Small intestine (tissue), 7 donors: ENCODE results near the gene SH3BP5L. TPM values are rescaled to one million over a fixed set of nuclear protein-coding genes. Genes with fewer than 3 reads are reported as not detected.
A peak's percentile ranks its signal among the peaks of the same experiment; 100 is the strongest.

Experiments
- DNase-seq, 2 donors: peaks; one replicate each; pipeline versions ENCODE4 v3.0.0 to v3.0.0-alpha.2; 2013
- FAIRE-seq: peaks from 2 replicates; lab custom pipeline; 2012; peaks lifted over from hg19 to GRCh38; lab: Jason Lieb, UNC
- H3K27ac ChIP-seq, 3 donors: one replicate each; pipeline ENCODE4 v1.5.1; 2013; ENCODE audit warnings: low read length in 2 of 3, mild to moderate bottlenecking in 2 of 3, control low read depth in 1 of 3, inconsistent platforms in 1 of 3, low read depth in 1 of 3, moderate library complexity in 1 of 3
- H3K27me3 ChIP-seq, 3 donors: one replicate each; pipeline ENCODE4 v1.6.1; 2013; ENCODE audit warnings: low read length in 3 of 3, inconsistent platforms in 1 of 3; ENCODE audit not compliant: control insufficient read depth in 3 of 3, insufficient read depth in 3 of 3
- H3K36me3 ChIP-seq, 3 donors: one replicate each; pipeline ENCODE4 v1.6.1; 2013; ENCODE audit warnings: low read length in 3 of 3, inconsistent platforms in 1 of 3, low read depth in 1 of 3, mild to moderate bottlenecking in 1 of 3, moderate library complexity in 1 of 3; ENCODE audit not compliant: control insufficient read depth in 3 of 3, insufficient read depth in 2 of 3
- H3K4me1 ChIP-seq, 3 donors: one replicate each; pipeline ENCODE4 v1.6.1; 2013; ENCODE audit warnings: low read length in 2 of 3, inconsistent platforms in 1 of 3, low read depth in 1 of 3, mild to moderate bottlenecking in 1 of 3, moderate library complexity in 1 of 3; ENCODE audit not compliant: control insufficient read depth in 3 of 3, insufficient read depth in 2 of 3
- H3K4me3 ChIP-seq, 3 donors: one replicate each; pipeline ENCODE4 v1.5.1; 2013; ENCODE audit warnings: low read length in 3 of 3, control low read depth in 1 of 3, inconsistent platforms in 1 of 3, low read depth in 1 of 3, mild to moderate bottlenecking in 1 of 3, moderate library complexity in 1 of 3
- H3K9me3 ChIP-seq, 2 donors: one replicate each; pipeline ENCODE4 v1.6.1; 2013; ENCODE audit warnings: low read depth in 1 of 2, low read length in 1 of 2; ENCODE audit not compliant: control insufficient read depth in 2 of 2, insufficient read depth in 1 of 2
- WGBS, 3 donors: extraction: QIAGEN DNeasy Blood & Tissue Kit; methylation state at CpG; one replicate each; pipeline ENCODE4 v1.1.7; 2013; 5-methylcytosine and 5-hydroxymethylcytosine counted together
- polyA plus RNA-seq, 4 donors: library from polyadenylated mRNA; stranded (reverse) in 3 of 4; unstranded in 1 of 4; fragments of 200-250 nt in 3 of 4; fragments of 120-200 nt in 1 of 4; gene quantifications; one replicate each; pipeline versions ENCODE4 v1.2.1 to v1.2.3, GENCODE V29; 2013
- donor health status: healthy with polysubstance abuse.
- donor health status: control.
- donor health status: control.
- donor health status: Bipolar disorder and iron deficiency.
- donor health status: healthy.

The SH3BP5L gene
- polyA plus RNA-seq, 4 donors, result 19.1 to 38.0 (median 28.9) TPM

DNA sequence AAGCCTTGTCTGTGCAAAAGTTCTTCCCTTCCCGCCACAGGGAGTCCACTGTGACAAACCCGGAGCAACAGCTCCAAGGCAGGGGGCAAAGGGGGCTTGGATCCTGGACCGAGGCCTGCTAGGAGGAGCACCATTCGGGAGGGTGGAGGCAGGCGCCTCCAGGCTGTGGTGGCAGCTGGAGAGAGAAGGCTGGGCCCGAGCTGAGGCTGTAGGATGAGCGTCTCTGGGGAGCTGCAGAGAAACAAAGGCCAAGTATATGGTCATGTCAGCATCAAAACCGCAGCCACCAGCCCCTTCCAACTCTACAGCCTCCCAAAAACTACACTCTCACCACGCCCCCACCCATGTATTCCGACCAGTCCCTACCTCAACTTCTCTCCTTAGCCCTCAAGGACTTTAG, 579 bp downstream of the SH3BP5L start:
- DNase-seq (no peak), FAIRE-seq (no peak)
- Histone ChIP-seq H3K27me3 (no peaks in the 10 kb centered on the region), H3K27ac (peak overlapping the region; percentile 70 to 99 (median 97)), H3K4me1 (peaks cover 10 to 35% (median 14%) of the 10 kb centered on the region in 3 donors), H3K36me3 (peaks cover 0 to 30% (median 6%) of the 10 kb centered on the region in 3 donors), H3K4me3 (peak overlapping the region; percentile 71 to 91 (median 77)), H3K9me3 (no peaks in the 10 kb centered on the region)
- WGBS, 3 donors, result 13 to 31% (median 23%) methylated on average over 10 of the region's 10 CpGs

DNA sequence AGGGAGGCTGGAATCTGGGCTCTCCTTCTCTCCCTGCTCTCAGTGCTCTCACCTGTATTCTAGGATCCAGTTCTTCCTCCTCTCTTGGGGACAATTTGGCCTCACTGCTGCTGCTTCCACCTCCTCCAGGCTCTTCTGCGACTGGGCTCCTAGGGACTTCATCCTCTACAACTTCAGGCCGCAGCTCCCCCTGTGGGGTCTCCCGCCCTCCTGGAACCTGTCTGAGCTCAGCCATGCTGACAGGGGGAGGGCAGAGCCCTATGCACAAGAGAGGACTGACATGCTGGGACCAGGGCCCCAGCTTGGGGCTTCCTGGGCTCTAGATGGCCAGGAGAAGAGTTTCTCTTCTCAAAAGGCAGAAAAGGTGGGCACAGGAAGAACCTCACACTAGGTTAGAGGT, 1.0 kb downstream of the SH3BP5L start:
- Histone ChIP-seq H3K4me3 (peak overlapping the region in 2 of 3 donors; percentile 77 to 91), H3K9me3 (no peaks in the 10 kb centered on the region), H3K27me3 (no peaks in the 10 kb centered on the region), H3K36me3 (peaks cover 0 to 32% (median 6%) of the 10 kb centered on the region in 3 donors), H3K27ac (no peak overlapping the region), H3K4me1 (peaks cover 10 to 35% (median 14%) of the 10 kb centered on the region in 3 donors)
- WGBS, 3 donors, result 86 to 93% (median 87%) methylated on average over 3 of the region's 3 CpGs
- FAIRE-seq (no peak), DNase-seq (no peak)

DNA sequence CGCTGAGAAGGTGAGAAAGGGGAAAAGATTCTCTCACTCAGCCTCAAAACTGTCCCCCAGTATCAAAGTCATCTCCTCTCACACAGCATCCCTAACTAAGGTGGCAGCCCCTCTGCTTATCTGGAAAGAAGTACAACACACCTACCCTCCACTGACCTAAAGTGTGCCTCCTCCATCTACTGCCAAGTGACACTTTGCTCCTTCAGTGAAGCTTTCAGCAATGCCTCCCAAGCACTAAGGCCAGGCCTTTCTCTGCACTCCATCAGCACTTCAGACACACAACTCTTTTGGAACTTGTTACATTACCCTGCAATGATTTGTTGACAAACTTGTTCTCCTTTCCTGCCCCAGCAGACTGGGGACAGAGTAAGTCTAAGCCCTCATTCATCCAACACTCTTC, 1.4 kb downstream of the SH3BP5L start:
- 95 to 100% (median 100%) methylated on average over 1 of the region's 1 CpG for WGBS, 3 donors
- FAIRE-seq, result no peak
- Histone ChIP-seq H3K36me3 (peaks cover 0 to 36% (median 6%) of the 10 kb centered on the region in 3 donors), H3K27ac (no peak overlapping the region), H3K4me3 (peak overlapping the region in 2 of 3 donors; percentile 77 to 91), H3K4me1 (peaks cover 10 to 35% (median 14%) of the 10 kb centered on the region in 3 donors), H3K9me3 (no peaks in the 10 kb centered on the region), H3K27me3 (no peaks in the 10 kb centered on the region)
- no peak for DNase-seq

DNA sequence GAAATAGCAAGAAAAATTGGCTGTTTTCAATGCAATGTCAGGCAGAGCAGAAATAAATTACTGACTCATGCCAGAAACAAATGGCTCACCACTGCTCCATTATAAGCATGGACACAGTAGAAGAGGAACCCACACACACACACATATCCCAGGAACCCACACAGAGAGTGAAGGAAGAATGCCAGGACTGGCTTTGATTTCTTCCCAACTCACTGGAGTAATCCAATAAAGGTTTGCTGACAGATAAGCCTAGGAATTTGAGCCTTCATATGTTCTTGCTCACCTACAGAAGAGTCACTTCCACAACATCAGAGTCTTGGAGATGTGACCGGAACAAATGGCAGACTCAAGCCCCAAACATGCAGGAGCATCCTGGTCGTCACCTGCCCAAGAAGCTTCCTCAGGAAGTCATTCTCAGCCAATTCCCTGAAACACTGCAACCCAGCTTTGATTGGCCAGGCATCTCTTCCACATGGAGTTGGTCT, 2.2 kb downstream of the SH3BP5L start:
- DNase-seq (no peak), FAIRE-seq (no peak)
- WGBS, 3 donors, result 80 to 83% (median 82%) methylated on average over 2 of the region's 2 CpGs
- Histone ChIP-seq H3K9me3 (no peaks in the 10 kb centered on the region), H3K27me3 (no peaks in the 10 kb centered on the region), H3K36me3 (peaks cover 0 to 41% (median 6%) of the 10 kb centered on the region in 3 donors), H3K4me1 (peaks cover 10 to 35% (median 14%) of the 10 kb centered on the region in 3 donors), H3K27ac (no peak overlapping the region), H3K4me3 (no peak overlapping the region)

DNA sequence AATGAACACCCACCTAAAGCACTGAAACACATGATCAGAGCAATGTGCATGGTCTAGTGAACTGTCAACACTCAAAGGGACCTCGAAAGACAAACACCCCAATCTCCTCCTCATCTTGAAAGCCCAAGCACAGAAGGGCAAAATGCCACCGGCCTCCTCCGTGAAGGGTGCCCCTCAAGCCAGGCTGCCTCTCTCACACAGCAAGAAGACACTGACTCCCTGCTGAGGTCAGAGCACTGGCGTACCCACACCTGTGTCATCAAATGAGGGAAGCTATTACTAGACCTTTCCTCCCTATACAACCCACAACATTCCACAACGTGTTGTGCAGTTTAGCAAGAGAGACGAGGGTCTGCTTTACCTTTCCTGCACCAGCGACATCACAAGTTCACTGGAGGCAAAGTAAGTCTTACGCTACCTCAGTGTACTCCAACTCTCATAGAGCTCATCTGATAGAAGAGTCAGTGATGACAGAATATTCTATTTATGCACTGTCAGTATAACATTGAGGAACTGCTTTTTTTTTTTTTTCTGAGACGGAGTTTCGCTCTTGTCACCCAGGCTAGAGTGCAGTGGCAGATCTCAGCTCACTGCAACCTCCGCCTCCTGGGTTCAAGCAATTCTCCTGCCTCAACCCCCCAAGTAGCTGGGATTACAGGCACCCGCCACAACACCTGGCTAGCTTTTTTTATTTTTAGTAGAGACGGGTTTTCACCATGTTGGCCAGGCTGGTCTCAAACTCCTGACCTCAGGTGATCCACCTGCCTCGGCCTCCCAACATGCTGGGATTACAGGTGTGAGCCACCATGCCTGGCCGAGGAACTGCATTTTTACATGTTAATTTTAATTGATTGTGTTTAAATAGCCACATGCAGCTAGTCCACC, 3.3 kb downstream of the SH3BP5L start:
- Histone ChIP-seq H3K4me1 (peaks cover 10 to 32% (median 14%) of the 10 kb centered on the region in 3 donors), H3K9me3 (no peaks in the 10 kb centered on the region), H3K27ac (no peak overlapping the region), H3K4me3 (no peak overlapping the region), H3K36me3 (peaks cover 0 to 50% (median 6%) of the 10 kb centered on the region in 3 donors), H3K27me3 (no peaks in the 10 kb centered on the region)
- 84 to 91% (median 85%) methylated on average over 15 of the region's 15 CpGs for WGBS, 3 donors
- no peak for DNase-seq
- no peak for FAIRE-seq

DNA sequence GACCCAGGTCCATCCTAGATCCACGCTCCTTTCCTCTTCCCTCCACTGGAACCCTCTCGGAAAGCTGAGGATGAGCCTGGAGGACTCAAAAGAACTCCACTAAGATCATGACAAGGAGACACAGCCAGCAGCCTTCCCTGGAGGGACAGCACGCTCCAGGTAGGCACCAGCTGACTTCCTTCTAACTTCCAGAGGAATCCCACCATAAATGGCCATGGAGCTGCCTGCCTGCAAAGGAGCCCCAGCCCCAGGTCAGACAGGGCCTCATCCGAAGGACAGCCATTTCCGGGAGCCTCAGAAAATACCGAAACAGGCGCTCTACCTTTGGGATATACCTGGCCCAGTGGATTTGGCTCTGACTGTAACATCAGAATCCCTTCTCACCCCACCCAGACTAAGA, 4.1 kb downstream of the SH3BP5L start:
- no peak for FAIRE-seq
- Histone ChIP-seq H3K4me3 (no peak overlapping the region), H3K27me3 (no peaks in the 10 kb centered on the region), H3K36me3 (peaks cover 0 to 57% (median 6%) of the 10 kb centered on the region in 3 donors), H3K9me3 (no peaks in the 10 kb centered on the region), H3K4me1 (peaks cover 10 to 25% (median 14%) of the 10 kb centered on the region in 3 donors), H3K27ac (no peak overlapping the region)
- WGBS, 3 donors, result 91 to 99% (median 93%) methylated on average over 7 of the region's 7 CpGs
- DNase-seq, result no peak

DNA sequence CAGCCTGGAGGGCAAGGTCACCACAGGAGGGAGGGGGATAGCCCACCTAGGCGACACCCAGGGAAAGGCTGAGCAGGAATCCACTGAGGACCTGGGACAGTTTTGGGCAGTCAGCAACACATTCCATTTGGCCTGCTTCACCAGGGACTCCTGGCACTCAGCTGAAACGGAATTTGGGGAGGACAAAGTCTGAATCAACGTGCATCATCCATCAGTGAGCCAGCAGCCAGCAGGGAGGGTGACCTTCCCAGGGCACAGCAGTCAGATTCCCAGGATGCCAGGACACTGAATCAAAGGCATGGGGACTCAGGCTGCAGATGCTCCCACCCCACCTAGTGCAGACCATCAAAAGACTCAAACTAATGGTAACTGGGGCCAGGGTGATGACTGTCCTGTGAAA, 4.6 kb downstream of the SH3BP5L start:
- no peak for DNase-seq
- 46 to 66% (median 47%) methylated on average over 3 of the region's 3 CpGs for WGBS, 3 donors
- FAIRE-seq, result no peak
- H3K9me3 ChIP-seq, result no peaks in the 10 kb centered on the region
- H3K27me3 ChIP-seq, result no peaks in the 10 kb centered on the region
- H3K4me3 ChIP-seq, result no peak overlapping the region
- peaks cover 10 to 25% (median 14%) of the 10 kb centered on the region in 3 donors for H3K4me1 ChIP-seq
- peaks cover 0 to 63% (median 10%) of the 10 kb centered on the region in 3 donors for H3K36me3 ChIP-seq
- H3K27ac ChIP-seq, result no peak overlapping the region

DNA sequence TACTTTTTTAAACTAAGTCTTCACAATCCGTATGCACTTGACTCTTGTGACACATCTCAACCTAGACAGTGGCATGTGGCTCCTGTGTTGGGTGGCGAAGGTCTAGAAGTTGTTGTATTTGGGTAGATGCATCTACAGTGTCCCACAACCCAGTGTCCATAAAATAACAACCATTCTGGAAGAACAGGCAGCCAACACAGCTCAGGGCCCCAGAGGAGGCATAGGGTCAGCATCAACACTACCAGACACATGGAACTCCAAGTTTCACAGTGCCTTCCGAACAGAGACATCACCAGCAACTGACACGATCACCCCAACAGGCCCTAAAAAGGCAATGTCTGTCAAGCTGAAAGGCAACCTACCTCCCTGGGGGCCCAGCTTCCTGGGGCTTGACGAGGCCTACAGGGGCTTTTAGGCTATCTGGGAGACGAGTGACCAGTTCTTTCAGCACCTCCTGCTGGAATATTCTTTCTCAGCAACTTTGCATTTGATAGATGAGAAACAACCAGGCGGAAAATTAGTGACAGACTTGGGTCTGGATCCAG, 5.6 kb downstream of the SH3BP5L start:
- FAIRE-seq (no peak), DNase-seq (no peak)
- Histone ChIP-seq H3K4me1 (peaks cover 10 to 23% (median 13%) of the 10 kb centered on the region in 3 donors), H3K36me3 (peaks cover 0 to 68% (median 15%) of the 10 kb centered on the region in 3 donors), H3K27me3 (no peaks in the 10 kb centered on the region), H3K27ac (no peak overlapping the region), H3K4me3 (no peak overlapping the region), H3K9me3 (no peaks in the 10 kb centered on the region)
- 90 to 92% (median 92%) methylated on average over 7 of the region's 7 CpGs for WGBS, 3 donors
